RWPE2 (cell line): ENCODE results near the gene RFWD3.

Source experiments
- ATAC-seq: fragments of 200-7000 bp; cut with Tn5 transposase; 3 replicates; pipeline ENCODE4 v1.9.1; 2021; ENCODE audit warnings: low read depth
- DNase-seq: peaks from one replicate; pipeline ENCODE4 v3.0.0-alpha.2; 2020; ENCODE audit warnings: low spot score
- H3K27ac ChIP-seq: fragments of 450-650 bp; 2 replicates; pipeline ENCODE4 v1.5.1; 2017; ENCODE audit warnings: mild to moderate bottlenecking; ENCODE audit not compliant: poor library complexity, severe bottlenecking
- H3K27me3 ChIP-seq: fragments of 250-450 bp; sonication (Bioruptor Pico); 2 replicates; pipeline ENCODE4 v1.5.1; 2021; ENCODE audit warnings: mild to moderate bottlenecking, moderate library complexity; ENCODE audit not compliant: insufficient read depth, poor library complexity, severe bottlenecking
- H3K36me3 ChIP-seq: fragments of 250-450 bp; sonication (Bioruptor Pico); 2 replicates; pipeline ENCODE4 v1.5.1; 2020; ENCODE audit warnings: low read depth, mild to moderate bottlenecking, moderate library complexity
- H3K4me1 ChIP-seq: fragments of 250-450 bp; sonication (Bioruptor Pico); 2 replicates; pipeline ENCODE4 v1.5.1; 2021; ENCODE audit warnings: mild to moderate bottlenecking, moderate library complexity; ENCODE audit not compliant: insufficient read depth, poor library complexity, severe bottlenecking
- H3K4me3 ChIP-seq: fragments of 250-450 bp; sonication (Bioruptor Pico); 2 replicates; pipeline ENCODE4 v1.5.1; 2021; ENCODE audit warnings: mild to moderate bottlenecking, moderate library complexity; ENCODE audit not compliant: severe bottlenecking
- H3K9me3 ChIP-seq: fragments of 250-450 bp; sonication (Bioruptor Pico); 2 replicates; pipeline ENCODE4 v1.5.1; 2021; ENCODE audit warnings: mild to moderate bottlenecking, moderate library complexity; ENCODE audit not compliant: severe bottlenecking
- TF ChIP-seq, protein P1 (sequence below): fragments of 450-650 bp; IDR thresholded peaks from one replicate; pipeline ENCODE4 v1.5.1; 2017; ENCODE audit warnings: mild to moderate bottlenecking, moderate library complexity; ENCODE audit not compliant: poor library complexity, severe bottlenecking

Gene RFWD3

GRCh38 chr16:74635303-74635702, 31.4 kb downstream of the RFWD3 start:
- no peaks in the 10 kb centered on the region for H3K4me1 ChIP-seq
- no peak overlapping the region for H3K27ac ChIP-seq
- H3K9me3 ChIP-seq = no peaks in the 10 kb centered on the region
- H3K36me3 ChIP-seq = peaks cover 99% of the 10 kb centered on the region
- ATAC-seq (no peak), DNase-seq (no peak)
- no peaks in the 10 kb centered on the region for H3K27me3 ChIP-seq
- no peak overlapping the region for H3K4me3 ChIP-seq
- TF ChIP-seq, protein P1, sequence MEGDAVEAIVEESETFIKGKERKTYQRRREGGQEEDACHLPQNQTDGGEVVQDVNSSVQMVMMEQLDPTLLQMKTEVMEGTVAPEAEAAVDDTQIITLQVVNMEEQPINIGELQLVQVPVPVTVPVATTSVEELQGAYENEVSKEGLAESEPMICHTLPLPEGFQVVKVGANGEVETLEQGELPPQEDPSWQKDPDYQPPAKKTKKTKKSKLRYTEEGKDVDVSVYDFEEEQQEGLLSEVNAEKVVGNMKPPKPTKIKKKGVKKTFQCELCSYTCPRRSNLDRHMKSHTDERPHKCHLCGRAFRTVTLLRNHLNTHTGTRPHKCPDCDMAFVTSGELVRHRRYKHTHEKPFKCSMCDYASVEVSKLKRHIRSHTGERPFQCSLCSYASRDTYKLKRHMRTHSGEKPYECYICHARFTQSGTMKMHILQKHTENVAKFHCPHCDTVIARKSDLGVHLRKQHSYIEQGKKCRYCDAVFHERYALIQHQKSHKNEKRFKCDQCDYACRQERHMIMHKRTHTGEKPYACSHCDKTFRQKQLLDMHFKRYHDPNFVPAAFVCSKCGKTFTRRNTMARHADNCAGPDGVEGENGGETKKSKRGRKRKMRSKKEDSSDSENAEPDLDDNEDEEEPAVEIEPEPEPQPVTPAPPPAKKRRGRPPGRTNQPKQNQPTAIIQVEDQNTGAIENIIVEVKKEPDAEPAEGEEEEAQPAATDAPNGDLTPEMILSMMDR = no peak

DNA sequence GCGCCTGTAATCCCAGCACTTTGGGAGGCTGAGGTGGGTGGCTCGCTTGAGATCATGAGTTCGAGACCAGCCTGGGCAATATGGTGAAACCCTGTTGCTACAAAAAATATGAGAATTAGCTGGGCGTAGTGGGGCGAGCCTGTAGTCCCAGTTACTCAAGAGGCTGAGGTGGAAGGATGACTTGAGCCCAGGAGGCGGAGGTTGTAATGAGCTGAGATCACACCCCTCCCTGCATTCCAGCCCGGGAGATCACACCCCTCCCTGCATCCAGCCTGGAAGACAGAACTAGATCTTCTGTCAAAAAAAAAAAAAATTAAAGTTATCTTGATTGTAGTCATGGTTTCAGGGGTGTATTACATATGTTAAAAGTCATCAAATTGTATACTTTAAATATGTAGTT, 33.0 kb downstream of the RFWD3 start:
- DNase-seq (no peak), ATAC-seq (no peak; the same call in 2 of the 3 replicates)
- Histone ChIP-seq H3K9me3 (no peaks in the 10 kb centered on the region), H3K27me3 (no peaks in the 10 kb centered on the region), H3K4me1 (no peaks in the 10 kb centered on the region), H3K36me3 (peaks cover 99% of the 10 kb centered on the region), H3K4me3 (no peak overlapping the region), H3K27ac (no peak overlapping the region)
- TF ChIP-seq, protein P1 = no peak

DNA sequence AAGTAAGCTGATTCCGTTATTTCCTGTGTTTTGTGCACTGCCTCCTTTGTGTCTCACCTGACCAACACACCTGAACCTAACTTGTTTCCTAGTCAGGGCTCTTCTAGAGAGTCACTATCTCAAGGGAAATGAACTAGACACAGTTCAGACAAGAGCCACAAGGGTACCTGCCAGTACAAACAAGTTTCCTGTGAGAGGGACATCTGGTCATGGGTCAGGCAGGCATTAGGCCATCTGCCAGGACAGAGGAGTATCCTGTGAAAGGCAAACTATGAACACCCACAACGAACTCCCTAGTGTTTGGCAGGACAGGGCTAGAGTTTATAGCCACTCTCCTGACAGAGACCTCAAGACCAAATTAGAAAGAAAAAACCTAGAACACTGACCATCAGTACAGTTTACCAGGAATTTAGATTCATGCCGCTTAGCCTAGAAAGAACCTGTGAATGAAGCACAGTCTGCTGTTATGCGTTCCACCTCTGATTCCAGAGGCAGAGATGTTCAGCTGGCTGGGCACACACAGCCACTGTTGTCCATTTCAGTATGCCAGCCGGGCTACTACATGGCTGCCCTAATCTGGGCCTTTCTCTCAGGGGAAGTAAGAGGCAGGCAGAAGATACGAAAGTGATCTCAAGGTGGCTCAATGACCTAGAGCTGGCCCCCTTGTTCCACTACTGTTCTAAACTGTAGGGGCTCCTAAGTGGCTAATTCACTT, 39.0 kb downstream of the RFWD3 start:
- DNase-seq (no peak), ATAC-seq (no peak; the same call in 2 of the 3 replicates)
- peak overlapping the region; percentile 6 for H3K27ac ChIP-seq
- H3K9me3 ChIP-seq = no peaks in the 10 kb centered on the region
- peaks cover 97% of the 10 kb centered on the region for H3K36me3 ChIP-seq
- TF ChIP-seq, protein P1 = no peak
- H3K27me3 ChIP-seq = no peaks in the 10 kb centered on the region
- no peaks in the 10 kb centered on the region for H3K4me1 ChIP-seq
- H3K4me3 ChIP-seq = no peak overlapping the region

DNA sequence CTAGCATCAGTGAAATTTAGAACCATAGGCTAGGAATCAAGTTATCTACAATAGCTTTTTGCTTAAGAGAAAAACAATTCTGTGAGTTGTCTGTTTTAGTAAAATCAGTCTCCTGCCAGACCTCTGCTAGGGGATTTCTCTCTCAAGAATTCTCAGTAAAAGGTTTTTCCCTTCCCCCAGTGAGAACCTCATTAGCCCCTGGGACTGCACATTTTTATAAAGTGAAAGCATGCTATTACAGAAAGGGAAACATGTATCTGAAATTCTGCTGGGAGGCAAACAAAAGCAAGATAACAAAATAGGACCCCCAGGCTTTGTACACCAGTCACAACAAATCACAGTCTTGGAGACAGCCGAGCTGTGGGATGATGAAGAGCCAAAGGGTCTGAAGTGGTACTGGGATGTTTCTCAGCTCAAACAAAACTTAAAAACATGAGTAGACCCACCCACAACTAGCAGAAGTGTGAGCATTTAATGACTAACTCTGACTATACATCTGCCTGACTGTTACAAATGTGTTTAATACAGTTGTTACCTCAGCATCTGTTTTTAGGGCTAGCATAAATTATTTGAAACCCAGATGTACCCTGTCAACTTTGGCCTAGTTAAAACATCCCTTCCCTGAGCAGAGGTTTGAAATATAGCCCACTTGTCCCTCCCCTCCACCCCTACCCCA, 39.8 kb downstream of the RFWD3 start:
- ATAC-seq (no peak; the same call in 2 of the 3 replicates), DNase-seq (no peak)
- H3K27ac ChIP-seq = no peak overlapping the region
- no peak overlapping the region for H3K4me3 ChIP-seq
- H3K9me3 ChIP-seq = no peaks in the 10 kb centered on the region
- H3K27me3 ChIP-seq = no peaks in the 10 kb centered on the region
- no peaks in the 10 kb centered on the region for H3K4me1 ChIP-seq
- H3K36me3 ChIP-seq = peaks cover 97% of the 10 kb centered on the region
- TF ChIP-seq, protein P1 = no peak
